Forelimb muscle (tissue), 1 donor: Measurements from ENCODE around the gene ATG2A. TPM values are rescaled to one million over a fixed set of nuclear protein-coding genes. Genes with fewer than 3 reads are reported as not detected.
"Not testable (repeated sequence)": the region's sequence is repeated elsewhere in the genome, so short reads cannot be mapped to it uniquely, and the experiment has no call there.

ENCODE experiments used
- DNase-seq: peaks from one replicate; pipeline ENCODE4 v3.0.0-alpha.2; 2013; ENCODE audit warnings: low read depth
- polyA plus RNA-seq: library from polyadenylated mRNA; unstranded; fragments of 120-200 nt; gene quantifications from one replicate; pipeline ENCODE4 v1.2.1, GENCODE V29; 2013; ENCODE audit not compliant: insufficient read length

Gene ATG2A
- polyA plus RNA-seq, 1 donor, result 12.0 TPM

DNA sequence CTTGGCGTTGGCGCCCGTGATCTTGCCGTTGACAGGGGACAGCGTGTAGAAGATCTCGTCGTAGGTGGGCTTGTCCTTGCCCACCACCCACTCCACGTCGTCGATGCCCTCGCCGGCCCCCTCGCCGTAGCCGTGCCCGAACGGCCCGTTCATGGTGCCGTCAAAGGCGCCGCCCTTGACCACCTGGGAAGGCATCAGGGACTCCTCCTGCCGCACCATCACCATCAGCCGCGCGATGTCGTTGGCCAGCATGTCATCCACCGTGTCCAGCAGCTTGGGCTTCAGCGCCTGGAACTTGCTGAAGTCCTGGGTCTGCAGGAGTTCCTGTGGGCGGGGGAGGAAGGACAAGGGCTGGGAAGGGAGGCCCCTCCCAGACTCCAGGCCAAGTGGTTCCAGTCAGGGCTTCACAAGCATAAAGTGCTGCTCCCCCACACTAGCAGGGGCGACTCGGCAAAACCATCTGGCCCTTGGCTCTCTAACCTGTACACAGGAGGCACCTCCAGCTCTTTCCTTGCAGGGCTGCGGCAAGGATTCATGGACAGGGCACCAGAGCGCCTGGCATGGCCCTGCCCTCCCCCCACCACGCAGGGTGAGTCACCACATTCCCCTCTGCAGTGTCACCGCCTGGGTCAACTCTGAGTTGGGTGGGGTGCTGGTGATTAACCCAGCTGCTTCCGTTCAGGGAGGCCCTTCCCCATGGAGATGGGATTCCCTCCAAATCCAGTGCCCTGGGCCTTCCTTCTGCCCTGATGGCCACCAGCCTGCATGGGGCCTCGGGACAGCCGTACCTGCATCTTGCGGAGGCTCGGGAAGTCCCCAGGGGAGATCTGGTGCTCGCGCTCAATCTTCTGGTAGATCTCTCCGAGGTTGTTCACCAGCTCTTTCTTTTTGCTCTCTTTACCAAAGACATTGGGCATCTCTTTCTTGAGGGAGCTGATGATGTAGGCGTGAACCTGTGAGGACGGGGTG, 62.2 kb downstream of the ATG2A start:
- no peak for DNase-seq

GRCh38 chr11:64854157-64854533, 62.9 kb downstream of the ATG2A start:
- DNase-seq, result no peak

GRCh38 chr11:64853709-64854108, 63.3 kb downstream of the ATG2A start:
- no peak for DNase-seq

DNA sequence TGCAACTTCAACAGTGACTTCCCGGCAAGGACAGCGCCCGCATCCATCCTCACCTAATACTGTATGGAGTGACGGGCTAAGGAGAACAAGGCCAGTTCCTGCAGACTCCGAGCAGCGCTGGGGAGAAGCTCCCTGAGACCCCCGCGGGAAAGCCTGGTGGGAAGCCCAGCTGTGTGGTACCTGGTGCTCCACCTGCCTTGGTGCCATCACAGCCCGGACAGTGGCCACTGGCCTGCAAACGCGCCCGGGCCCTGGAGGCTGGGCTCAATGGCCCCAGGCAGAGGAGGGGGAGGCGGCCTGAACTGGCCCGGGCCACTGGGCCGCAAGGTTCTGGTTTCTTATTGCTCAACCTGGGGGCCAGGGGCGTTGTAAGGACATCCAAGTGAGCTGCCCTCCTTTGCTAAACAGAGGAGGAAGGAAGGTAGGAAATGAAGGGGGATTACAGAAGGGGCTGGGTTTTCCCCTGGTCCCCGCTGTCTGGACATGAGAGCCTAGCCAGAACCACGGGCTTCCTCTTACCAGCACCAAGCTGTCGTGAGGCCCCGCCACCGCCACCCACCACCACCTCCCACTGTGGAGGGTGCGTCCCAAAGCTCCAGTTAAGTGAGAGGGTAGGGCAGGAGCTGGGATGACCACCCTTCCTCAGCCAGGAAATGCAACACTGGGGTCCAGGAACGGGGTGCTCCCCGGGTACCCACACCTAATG, 64.1 kb downstream of the ATG2A start:
- DNase-seq, result no peak

GRCh38 chr11:64851831-64852351, 65.1 kb downstream of the ATG2A start:
- DNase-seq, result no peak

DNA sequence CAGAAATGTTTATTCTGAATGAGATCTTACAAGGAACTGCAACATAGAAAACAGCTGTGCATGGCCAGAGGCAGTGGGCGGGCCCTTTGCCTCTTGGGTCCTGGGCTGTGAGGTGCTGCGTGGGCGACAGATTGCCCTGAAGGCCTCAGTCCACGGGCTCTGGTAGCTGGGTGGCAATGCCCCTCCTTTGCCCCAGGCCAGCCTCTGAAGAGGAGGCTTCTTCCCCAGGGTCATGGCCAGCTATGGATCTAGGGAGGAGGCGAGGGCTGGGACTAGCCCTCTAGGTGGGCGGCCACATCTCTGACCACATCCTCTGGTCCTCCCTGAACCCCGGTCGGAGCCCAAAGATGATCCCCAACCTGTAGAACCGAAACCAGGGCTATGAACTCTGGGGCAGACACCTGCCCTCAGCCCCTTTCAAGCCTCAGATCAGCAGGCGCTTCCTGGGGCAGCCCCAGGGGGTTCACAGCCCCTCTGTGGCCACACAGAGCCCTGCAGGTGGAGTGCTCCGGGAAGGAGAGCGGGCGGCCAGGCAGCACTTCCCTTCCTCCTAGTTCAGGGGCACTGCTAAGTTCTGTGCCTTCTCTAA, 65.9 kb downstream of the ATG2A start:
- no peak for DNase-seq

DNA sequence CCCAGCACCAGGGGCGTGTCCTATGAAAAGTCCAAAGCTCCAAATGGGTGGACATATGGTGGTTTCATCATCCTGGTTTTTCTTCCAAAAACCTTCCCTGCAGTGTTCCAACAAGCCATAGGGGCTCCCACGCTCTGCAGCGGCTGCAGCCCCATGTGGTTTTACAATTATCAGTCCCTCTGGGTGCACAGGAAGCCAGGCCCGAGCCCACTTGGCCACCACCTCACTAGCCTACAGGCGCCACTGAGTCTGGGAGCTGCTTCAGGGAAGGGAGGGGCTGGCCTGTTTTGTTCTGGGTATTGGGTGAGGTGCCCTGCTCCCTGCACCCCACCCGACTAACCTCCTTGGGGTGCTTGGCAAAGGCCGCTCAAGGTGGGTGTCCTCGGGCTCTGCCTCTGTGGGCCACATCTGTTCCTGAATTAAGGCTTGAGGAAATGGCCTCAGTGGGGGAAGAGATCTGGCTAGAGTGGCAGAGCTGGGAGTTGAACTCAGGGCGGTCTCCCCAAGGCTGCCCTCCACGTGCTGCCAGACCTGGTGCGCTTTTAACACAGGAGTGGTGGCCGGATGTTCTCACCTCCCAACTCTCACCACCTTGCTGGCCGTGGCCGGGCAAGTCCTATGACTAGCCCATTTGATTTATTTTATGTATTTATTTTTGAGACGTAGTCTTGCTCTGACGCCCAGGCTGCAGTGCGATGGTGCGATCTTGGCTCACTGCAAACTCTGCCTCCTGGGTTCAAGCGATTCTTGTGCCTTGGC, 67.2 kb downstream of the ATG2A start:
- DNase-seq, result no peak

DNA sequence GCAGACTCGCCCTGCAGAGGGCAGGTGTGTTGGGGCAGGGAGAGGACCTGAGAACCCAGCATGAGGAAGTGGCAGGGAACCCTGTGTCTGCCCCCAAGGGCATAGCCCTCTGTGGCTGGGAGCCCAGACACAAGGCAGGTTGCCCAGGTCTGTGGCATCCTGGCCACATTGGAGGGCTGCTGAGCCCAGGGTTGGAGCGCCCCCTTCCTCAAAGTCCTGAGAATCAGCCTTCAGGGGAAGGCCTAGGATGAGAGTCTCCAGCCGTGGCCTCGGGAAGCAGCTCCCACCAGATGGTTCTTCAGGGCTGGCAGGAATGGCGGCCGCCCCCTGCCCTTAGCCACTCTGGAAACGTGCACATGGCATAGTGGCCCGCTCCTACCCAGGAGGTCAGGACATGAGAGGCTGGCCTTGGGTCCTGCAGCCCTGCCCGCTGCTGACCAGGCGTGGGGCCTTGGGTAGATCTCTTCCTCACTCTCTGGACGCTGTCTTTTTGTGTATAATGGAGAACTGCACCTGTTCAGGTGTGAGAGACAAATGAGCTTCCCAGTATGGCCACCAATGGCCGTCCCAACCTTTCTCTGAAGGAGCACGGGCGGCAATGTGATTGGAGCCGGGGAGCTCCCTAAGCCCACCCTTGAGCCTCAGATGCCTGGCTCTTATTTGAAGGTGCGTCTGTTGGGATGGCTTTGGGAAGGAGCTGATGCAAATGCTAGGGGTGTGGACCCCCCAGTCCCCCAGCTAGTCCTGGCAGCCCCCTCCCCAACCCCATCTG, 68.0 kb downstream of the ATG2A start:
- DNase-seq, result no peak

DNA sequence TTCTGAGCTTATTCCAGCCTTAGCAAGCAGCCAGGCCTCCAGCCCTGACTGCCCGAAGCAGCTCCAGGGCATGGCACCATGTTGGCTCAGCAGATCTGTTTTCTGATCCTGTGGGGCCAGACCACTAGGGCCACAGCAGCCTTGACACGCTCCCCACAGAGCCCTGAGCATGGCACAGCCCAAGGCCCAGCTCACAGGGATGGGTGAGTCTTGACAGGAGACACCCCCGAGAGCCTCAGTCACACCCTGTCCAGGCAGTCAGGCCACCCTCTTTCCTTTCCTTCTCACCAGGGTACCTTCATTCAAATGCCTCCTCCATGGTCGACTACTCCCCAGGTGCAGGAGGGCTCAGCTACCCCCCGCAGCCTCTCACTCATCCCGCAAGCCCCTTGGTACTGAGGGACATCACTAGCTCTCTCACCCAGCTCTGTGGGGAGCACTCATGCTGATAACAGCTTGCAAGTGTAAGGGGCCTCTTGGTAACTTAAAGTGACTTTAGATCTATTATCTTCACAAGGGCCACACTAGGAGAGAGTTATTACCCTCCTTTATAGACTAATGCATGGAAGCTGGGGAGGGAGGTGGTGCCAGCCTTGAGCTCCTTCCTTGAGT, 68.7 kb downstream of the ATG2A start:
- DNase-seq, result no peak

GRCh38 chr11:64846998-64847666, 69.9 kb downstream of the ATG2A start:
- DNase-seq, result peak; percentile 54

- not testable (repeated sequence) for DNase-seq
These were observed 71.3 kb downstream of the ATG2A start for GRCh38 chr11:64845776-64846129.

- no peak for DNase-seq
These were observed 71.8 kb downstream of the ATG2A start for GRCh38 chr11:64845129-64845775.

Other genes starting within 250 kb of the ATG2A start
- gene NRXN2, start 194.0 kb downstream of the ATG2A start, polyA plus RNA-seq, result 24.5 TPM
- 42.1 TPM for gene RASGRP2, start 173.1 kb downstream of the ATG2A start, polyA plus RNA-seq
- 294 TPM for gene PYGM, start 157.2 kb downstream of the ATG2A start, polyA plus RNA-seq
- 225 TPM for gene SF1, start 138.7 kb downstream of the ATG2A start, polyA plus RNA-seq
- gene MAP4K2, start 114.0 kb downstream of the ATG2A start, polyA plus RNA-seq, result 9.2 TPM
- 18.4 TPM for gene MEN1, start 106.7 kb downstream of the ATG2A start, polyA plus RNA-seq
- gene CDC42BPG, start 72.6 kb downstream of the ATG2A start, polyA plus RNA-seq, result 0.91 TPM
- gene EHD1, start 38.6 kb downstream of the ATG2A start, polyA plus RNA-seq, result 105 TPM
- 9.9 TPM for gene PPP2R5B, start 7.5 kb upstream of the ATG2A start, polyA plus RNA-seq
- 0.35 TPM for gene GPHA2, start 18.7 kb upstream of the ATG2A start, polyA plus RNA-seq
- gene MAJIN, start 54.9 kb upstream of the ATG2A start, polyA plus RNA-seq, result not detected
- gene BATF2, start 79.8 kb upstream of the ATG2A start, polyA plus RNA-seq, result 0.97 TPM
- gene ARL2, start 97.0 kb upstream of the ATG2A start, polyA plus RNA-seq, result 93.7 TPM
- 25.1 TPM for gene SNX15, start 110.2 kb upstream of the ATG2A start, polyA plus RNA-seq
- gene SAC3D1, start 124.0 kb upstream of the ATG2A start, polyA plus RNA-seq, result 12.5 TPM
- gene NAALADL1, start 141.3 kb upstream of the ATG2A start, polyA plus RNA-seq, result 6.4 TPM
- 8.1 TPM for gene CDCA5, start 166.8 kb upstream of the ATG2A start, polyA plus RNA-seq
- gene ZFPL1, start 167.0 kb upstream of the ATG2A start, polyA plus RNA-seq, result 21.0 TPM
- 123 TPM for gene VPS51, start 179.0 kb upstream of the ATG2A start, polyA plus RNA-seq
- gene TM7SF2, start 194.7 kb upstream of the ATG2A start, polyA plus RNA-seq, result 16.4 TPM
- 4.3 TPM for gene ZNHIT2, start 200.5 kb upstream of the ATG2A start, polyA plus RNA-seq
- gene FAU, start 204.9 kb upstream of the ATG2A start, polyA plus RNA-seq, result 1,074 TPM
- gene MRPL49, start 205.1 kb upstream of the ATG2A start, polyA plus RNA-seq, result 24.2 TPM
- gene SYVN1, start 217.3 kb upstream of the ATG2A start, polyA plus RNA-seq, result 38.2 TPM